B cell (primary cell): ENCODE measurements around the gene CDH20. TPM values are rescaled to one million over a fixed set of nuclear protein-coding genes. Genes with fewer than 3 reads are reported as not detected.

Source experiments
- ATAC-seq: fragments of 200-7000 bp; cut with Tn5 transposase; one replicate; pipeline ENCODE4 v1.10.0; 2021; ENCODE audit warnings: low read depth, mild to moderate bottlenecking, moderate number of reproducible peaks, moderate library complexity
- CTCF ChIA-PET: fragments of 350-600 bp; sonication (Branson Sonifier 250); formaldehyde crosslinking; loops from one replicate; lab custom pipeline; 2021; ENCODE audit warnings: antibody characterized with exemption, inconsistent platforms; lab: Charles Lee
- POLR2A ChIA-PET: fragments of 350-600 bp; sonication (Branson Sonifier 250); formaldehyde crosslinking; loops from one replicate; lab custom pipeline; 2021; ENCODE audit warnings: antibody characterized with exemption; lab: Charles Lee
- DNase-seq: peaks from one replicate; pipeline ENCODE4 v3.0.0; 2013
- H2AFZ ChIP-seq: 2 replicates; pipeline ENCODE4 v1.6.1; 2012; ENCODE audit warnings: mild to moderate bottlenecking, low read depth, low read length; ENCODE audit not compliant: insufficient read depth, poor library complexity, severe bottlenecking
- H3K27ac ChIP-seq, 2 donors: 1 replicate in 1 of 2; 2 replicates in 1 of 2; pipeline ENCODE4 v1.5.1; 2012 to 2013; ENCODE audit warnings: low read length in 2 of 2, mild to moderate bottlenecking in 2 of 2, moderate library complexity in 1 of 2
- H3K27me3 ChIP-seq, 4 experiments: fragments of 200-600 bp in 1 of 4; sonication (generic) in 1 of 4; replicated peaks in 1 of 4; 1 replicate in 2 of 4; 2 replicates in 2 of 4; pipeline versions ENCODE4 v1.6.1 to v1.7.0; 2013 to 2016; ENCODE audit warnings: low read length in 3 of 4, mild to moderate bottlenecking in 2 of 4, mixed read lengths in 1 of 4, moderate library complexity in 1 of 4; ENCODE audit not compliant: insufficient read depth in 4 of 4, control insufficient read depth in 3 of 4; ENCODE audit errors: control extremely low read depth in 1 of 4
- H3K36me3 ChIP-seq, 2 experiments: replicated peaks in 1 of 2; 1 replicate in 1 of 2; 2 replicates in 1 of 2; pipeline versions ENCODE4 v1.6.1 to v1.7.1; 2013; ENCODE audit warnings: low read length in 1 of 2; ENCODE audit not compliant: insufficient read depth in 2 of 2, control insufficient read depth in 1 of 2; ENCODE audit errors: control extremely low read depth in 1 of 2, extremely low read depth in 1 of 2
- H3K4me1 ChIP-seq, 2 donors: fragments of 200-600 bp in 1 of 2; sonication (generic) in 1 of 2; 1 replicate in 1 of 2; 2 replicates in 1 of 2; pipeline versions ENCODE4 v1.5.1 to v1.6.1; 2013 to 2017; ENCODE audit warnings: low read length in 2 of 2; ENCODE audit not compliant: control insufficient read depth in 2 of 2, insufficient read depth in 2 of 2
- H3K4me2 ChIP-seq: replicated peaks from 2 replicates; pipeline ENCODE3; 2012; ENCODE audit warnings: mild to moderate bottlenecking, low read depth, low read length; ENCODE audit not compliant: poor library complexity, severe bottlenecking
- H3K4me3 ChIP-seq, 5 experiments: fragments of 200-600 bp in 1 of 5; sonication (generic) in 1 of 5; 1 replicate in 3 of 5; 2 replicates in 2 of 5; pipeline versions ENCODE4 v1.5.1 to v1.7.0; 2011 to 2016; ENCODE audit warnings: low read length in 4 of 5, mild to moderate bottlenecking in 4 of 5, low read depth in 2 of 5, control low read depth in 1 of 5, moderate library complexity in 1 of 5; ENCODE audit not compliant: insufficient read depth in 1 of 5; ENCODE audit errors: control extremely low read depth in 1 of 5, extremely low read depth in 1 of 5
- H3K79me2 ChIP-seq: fragments of 200-600 bp; sonication (generic); one replicate; pipeline ENCODE4 v1.6.0; 2016; ENCODE audit warnings: low read length; ENCODE audit not compliant: control insufficient read depth, insufficient read depth
- H3K9ac ChIP-seq: fragments of 200-600 bp; sonication (generic); 2 replicates; pipeline ENCODE4 v1.6.1; 2017; ENCODE audit warnings: mild to moderate bottlenecking, low read length, moderate library complexity
- H3K9me3 ChIP-seq, 3 donors: one replicate each; pipeline versions ENCODE4 v1.6.1 to v1.7.1; 2013; ENCODE audit warnings: low read length in 2 of 3; ENCODE audit not compliant: control insufficient read depth in 2 of 3, insufficient read depth in 1 of 3; ENCODE audit errors: control extremely low read depth in 1 of 3
- H4K20me1 ChIP-seq: 2 replicates; pipeline ENCODE4 v1.6.0; 2012; ENCODE audit warnings: mild to moderate bottlenecking, low read length; ENCODE audit not compliant: insufficient read depth, control insufficient read depth, poor library complexity, severe bottlenecking
- H3K27ac Mint-ChIP-seq: one replicate; pipeline ENCODE4 v1.8.0; 2021; ENCODE audit warnings: mixed read lengths
- H3K27me3 Mint-ChIP-seq: one replicate; pipeline ENCODE4 v1.8.0; 2021; ENCODE audit warnings: mixed read lengths
- H3K4me1 Mint-ChIP-seq: one replicate; pipeline ENCODE4 v1.8.0; 2021; ENCODE audit warnings: mixed read lengths
- H3K4me3 Mint-ChIP-seq: one replicate; pipeline ENCODE4 v1.8.0; 2021; ENCODE audit warnings: mixed read lengths
- H3K9me3 Mint-ChIP-seq: one replicate; pipeline ENCODE4 v1.8.0; 2022; ENCODE audit warnings: mixed read lengths; ENCODE audit not compliant: insufficient read depth
- EZH2 ChIP-seq: IDR thresholded peaks from 2 replicates; pipeline ENCODE4 v1.6.1; 2012; ENCODE audit warnings: borderline replicate concordance, low read depth, mild to moderate bottlenecking, moderate library complexity, low read length; ENCODE audit not compliant: insufficient read depth, poor library complexity, severe bottlenecking
- WGBS: methylation state at CpG from one replicate; pipeline ENCODE4 v1.1.5; 2013; ENCODE audit warnings: missing lambda C conversion rate; ENCODE audit not compliant: insufficient coverage; 5-methylcytosine and 5-hydroxymethylcytosine counted together
- intact Hi-C: fragments of 100-400 bp; cut with micrococcal nuclease; formaldehyde crosslinking; loops from one replicate; pipeline ENCODE4 v1.10.0; 2022
- polyA plus RNA-seq: library from polyadenylated mRNA; depleted of rRNA; stranded (reverse); fragments of >200 nt; gene quantifications from 2 replicates; pipeline ENCODE4 v1.2.3, GENCODE V29; 2012
- total RNA-seq, 2 donors: library from RNA; stranded (reverse); fragments of 120-200 nt in 1 of 2; gene quantifications; 1 replicate in 1 of 2; 2 replicates in 1 of 2; pipeline versions ENCODE4 v1.2.3 to v1.2.4, GENCODE V29; 2013 to 2022
- TF ChIP-seq, protein P1 (sequence below): fragments of 200-600 bp; IDR thresholded peaks from one replicate; pipeline ENCODE4 v1.8.0; 2022; ENCODE audit warnings: antibody characterized with exemption, mild to moderate bottlenecking

CDH20 gene
- total and polyA plus RNA-seq, 2 donors (not counting 1 experiment from before 2014, with no cell fraction given): 0.09 TPM; not detected in 1

- peaks cover 14% of the 10 kb centered on the region for H3K27me3 Mint-ChIP-seq
- POLR2A ChIA-PET: no interaction called here
- no peak overlapping the region for H2AFZ ChIP-seq
- H3K9me3 Mint-ChIP-seq: no peaks in the 10 kb centered on the region
- TF ChIP-seq, protein P1, sequence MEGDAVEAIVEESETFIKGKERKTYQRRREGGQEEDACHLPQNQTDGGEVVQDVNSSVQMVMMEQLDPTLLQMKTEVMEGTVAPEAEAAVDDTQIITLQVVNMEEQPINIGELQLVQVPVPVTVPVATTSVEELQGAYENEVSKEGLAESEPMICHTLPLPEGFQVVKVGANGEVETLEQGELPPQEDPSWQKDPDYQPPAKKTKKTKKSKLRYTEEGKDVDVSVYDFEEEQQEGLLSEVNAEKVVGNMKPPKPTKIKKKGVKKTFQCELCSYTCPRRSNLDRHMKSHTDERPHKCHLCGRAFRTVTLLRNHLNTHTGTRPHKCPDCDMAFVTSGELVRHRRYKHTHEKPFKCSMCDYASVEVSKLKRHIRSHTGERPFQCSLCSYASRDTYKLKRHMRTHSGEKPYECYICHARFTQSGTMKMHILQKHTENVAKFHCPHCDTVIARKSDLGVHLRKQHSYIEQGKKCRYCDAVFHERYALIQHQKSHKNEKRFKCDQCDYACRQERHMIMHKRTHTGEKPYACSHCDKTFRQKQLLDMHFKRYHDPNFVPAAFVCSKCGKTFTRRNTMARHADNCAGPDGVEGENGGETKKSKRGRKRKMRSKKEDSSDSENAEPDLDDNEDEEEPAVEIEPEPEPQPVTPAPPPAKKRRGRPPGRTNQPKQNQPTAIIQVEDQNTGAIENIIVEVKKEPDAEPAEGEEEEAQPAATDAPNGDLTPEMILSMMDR: no peak
- no peak for TF ChIP-seq EZH2
- no peaks in the 10 kb centered on the region for H3K79me2 ChIP-seq
- H3K9me3 ChIP-seq: no peaks in the 10 kb centered on the region
- no peak for DNase-seq
- no peak overlapping the region for H3K4me3 ChIP-seq
- no peak overlapping the region for H3K4me3 Mint-ChIP-seq
- ATAC-seq: no peak
- no peaks in the 10 kb centered on the region for H3K4me1 ChIP-seq
- no peak overlapping the region for H3K9ac ChIP-seq
- no peaks in the 10 kb centered on the region for H3K27me3 ChIP-seq
- no peak overlapping the region for H3K27ac Mint-ChIP-seq
- intact Hi-C loops: no loop called here
- WGBS: 50% methylated on average over 1 of the region's 8 CpGs
- CTCF ChIA-PET: no interaction called here
- no peak overlapping the region for H3K4me2 ChIP-seq
- no peak overlapping the region for H3K27ac ChIP-seq
- no peaks in the 10 kb centered on the region for H3K36me3 ChIP-seq
- no peaks in the 10 kb centered on the region for H4K20me1 ChIP-seq
- peaks cover 3% of the 10 kb centered on the region for H3K4me1 Mint-ChIP-seq
Observed at GRCh38 chr18:61595615-61596251, 262.5 kb downstream of the CDH20 start.

DNA sequence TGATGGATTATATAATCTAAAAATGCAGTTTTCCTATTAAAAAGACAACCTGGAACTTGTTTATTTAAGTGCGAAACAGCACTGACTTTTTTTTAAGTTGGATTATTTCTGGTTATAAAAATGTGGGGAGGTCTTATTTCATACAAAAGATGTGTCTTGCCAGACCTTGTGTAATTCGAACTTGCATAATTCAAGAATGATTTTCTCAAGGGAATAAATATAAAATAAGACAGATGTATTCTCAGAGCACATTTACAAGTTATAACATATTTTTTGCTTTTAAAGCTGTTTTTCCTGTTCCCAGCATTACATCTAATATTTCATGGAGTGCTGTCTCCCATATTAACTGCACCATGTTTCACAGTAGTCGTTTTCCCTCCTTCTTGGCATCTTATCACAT, 263.1 kb downstream of the CDH20 start:
- POLR2A ChIA-PET: no interaction called here
- Histone ChIP-seq H3K79me2 (no peaks in the 10 kb centered on the region), H3K27ac (no peak overlapping the region), H3K4me1 (no peaks in the 10 kb centered on the region), H3K9me3 (no peaks in the 10 kb centered on the region), H3K9ac (no peak overlapping the region), H3K27me3 (no peaks in the 10 kb centered on the region), H3K4me2 (no peak overlapping the region), H4K20me1 (no peaks in the 10 kb centered on the region), H2AFZ (no peak overlapping the region), H3K4me3 (no peak overlapping the region), H3K36me3 (no peaks in the 10 kb centered on the region)
- Mint-ChIP-seq H3K27ac (no peak overlapping the region), H3K9me3 (no peaks in the 10 kb centered on the region), H3K4me3 (no peak overlapping the region), H3K4me1 (peaks cover 3% of the 10 kb centered on the region), H3K27me3 (peaks cover 14% of the 10 kb centered on the region)
- no peak for ATAC-seq
- intact Hi-C loops: no loop called here
- no CpG with 5 or more reads among the region's 3 CpGs for WGBS
- CTCF ChIA-PET: no interaction called here
- DNase-seq: no peak
- no peak for TF ChIP-seq EZH2
- TF ChIP-seq, protein P1: no peak
